Right lobe of liver (tissue), 6 donors: ENCODE measurements around the gene CSNK1G1. TPM values are rescaled to one million over a fixed set of nuclear protein-coding genes. Genes with fewer than 3 reads are reported as not detected.

Experiments
- ATAC-seq, 4 donors: fragments of 200-7000 bp; cut with Tn5 transposase; one replicate each; pipeline ENCODE4 v1.9.1; 2020; ENCODE audit warnings: mild to moderate bottlenecking in 4 of 4, moderate library complexity in 4 of 4
- DNase-seq, 3 donors: peaks; one replicate each; pipeline ENCODE4 v3.0.0-alpha.2; 2020
- H3K27ac ChIP-seq, 3 donors: fragments of 200-600 bp; one replicate each; pipeline ENCODE4 v1.8.0; 2022
- H3K27me3 ChIP-seq, 2 donors: fragments of 200-600 bp; one replicate each; pipeline ENCODE4 v1.8.0; 2022
- H3K36me3 ChIP-seq, 4 donors: fragments of 200-600 bp; sonication (generic) in 1 of 4; one replicate each; pipeline versions ENCODE4 v1.5.1 to v1.8.0; 2017 to 2022; ENCODE audit warnings: control low read depth in 1 of 4
- H3K4me1 ChIP-seq, 4 donors: fragments of 200-600 bp; sonication (generic) in 1 of 4; one replicate each; pipeline versions ENCODE4 v1.5.1 to v1.8.0; 2017 to 2022; ENCODE audit warnings: control low read depth in 1 of 4
- H3K4me3 ChIP-seq, 3 donors: fragments of 200-600 bp; one replicate each; pipeline ENCODE4 v1.8.0; 2022
- H3K9me3 ChIP-seq, 4 donors: fragments of 200-600 bp; sonication (generic) in 1 of 4; one replicate each; pipeline versions ENCODE4 v1.5.1 to v1.8.0; 2017 to 2022; ENCODE audit warnings: control low read depth in 1 of 4
- POLR2A ChIP-seq: fragments of 450-650 bp; IDR thresholded peaks from one replicate; pipeline ENCODE4 v1.6.1; 2017; ENCODE audit warnings: antibody characterized with exemption, mild to moderate bottlenecking
- WGBS: methylation state at CpG from one replicate; pipeline ENCODE4 v1.1.6; 2018; ENCODE audit warnings: low coverage, low lambda C conversion rate; ENCODE audit not compliant: insufficient coverage; ENCODE audit errors: missing lambda C conversion rate; 5-methylcytosine and 5-hydroxymethylcytosine counted together
- intact Hi-C, 2 donors: fragments of 100-400 bp; cut with DNase I; formaldehyde crosslinking; loops; one replicate each; pipeline versions ENCODE4 v1.11.2 to v1.14.1; 2022
- total RNA-seq, 6 experiments: library from RNA; depleted of rRNA in 2 of 6; stranded (reverse); fragments of >200 nt in 2 of 6; fragmentation: NEBNext Ultra II Directional in 3 of 6; extraction: Animal tissue kit (Norgen Biotek cat#: 25700) in 3 of 6; gene quantifications; one replicate each; pipeline versions ENCODE4 v1.1.0 to v1.2.4, GENCODE V29; 2016 to 2023
- TF ChIP-seq, protein P1 (sequence below), 4 donors: fragments of 200-600 bp in 3 of 4; fragments of 450-650 bp in 1 of 4; IDR thresholded peaks; one replicate each; pipeline versions ENCODE4 v1.5.1 to v1.8.0; 2016 to 2022; ENCODE audit warnings: antibody characterized with exemption in 4 of 4, mild to moderate bottlenecking in 2 of 4
- donor health status: DM: no; HTN: yes; CAD: no.
- donor health status: DM: no; HTN: no; CAD: no.
- donor health status: DM: no; HTN: no; CAD: no.
- donor health status: DM: no; HTN: yes; CAD: no.
- donor health status: DM: no; HTN: yes; CAD: no.

The CSNK1G1 gene
- total RNA-seq, 6 experiments from 2014 or later, result 3.9 to 7.1 (median 5.5) TPM

DNA sequence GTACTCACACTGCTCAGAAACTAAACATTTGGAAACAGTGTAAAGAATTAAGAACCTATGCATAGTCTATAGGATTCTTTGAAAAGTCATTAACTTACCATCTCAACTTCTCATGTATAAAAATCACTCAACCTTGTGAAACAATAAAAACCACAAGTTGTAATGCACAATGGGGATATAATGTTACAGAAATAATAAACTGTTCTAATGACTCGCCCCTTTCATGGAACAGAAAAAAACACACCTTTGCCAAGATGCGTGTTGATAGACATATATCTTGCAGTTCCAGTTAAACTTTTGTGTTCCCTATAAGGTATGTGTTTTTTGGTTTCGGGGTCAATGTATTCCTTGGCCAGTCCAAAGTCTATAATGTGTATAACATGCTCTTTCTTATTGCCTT lies 142.3 kb downstream of the CSNK1G1 start:
- no peak for ATAC-seq
- Histone ChIP-seq H3K9me3 (no peaks in the 10 kb centered on the region), H3K4me1 (peaks cover 0 to 16% (median 7%) of the 10 kb centered on the region in 4 donors), H3K36me3 (peaks cover 0 to 5% (median 0%) of the 10 kb centered on the region in 4 donors), H3K27ac (no peak overlapping the region), H3K27me3 (no peaks in the 10 kb centered on the region), H3K4me3 (no peak overlapping the region)
- 89% methylated on average over 3 of the region's 3 CpGs for WGBS
- no peak for TF ChIP-seq POLR2A
- TF ChIP-seq, protein P1, sequence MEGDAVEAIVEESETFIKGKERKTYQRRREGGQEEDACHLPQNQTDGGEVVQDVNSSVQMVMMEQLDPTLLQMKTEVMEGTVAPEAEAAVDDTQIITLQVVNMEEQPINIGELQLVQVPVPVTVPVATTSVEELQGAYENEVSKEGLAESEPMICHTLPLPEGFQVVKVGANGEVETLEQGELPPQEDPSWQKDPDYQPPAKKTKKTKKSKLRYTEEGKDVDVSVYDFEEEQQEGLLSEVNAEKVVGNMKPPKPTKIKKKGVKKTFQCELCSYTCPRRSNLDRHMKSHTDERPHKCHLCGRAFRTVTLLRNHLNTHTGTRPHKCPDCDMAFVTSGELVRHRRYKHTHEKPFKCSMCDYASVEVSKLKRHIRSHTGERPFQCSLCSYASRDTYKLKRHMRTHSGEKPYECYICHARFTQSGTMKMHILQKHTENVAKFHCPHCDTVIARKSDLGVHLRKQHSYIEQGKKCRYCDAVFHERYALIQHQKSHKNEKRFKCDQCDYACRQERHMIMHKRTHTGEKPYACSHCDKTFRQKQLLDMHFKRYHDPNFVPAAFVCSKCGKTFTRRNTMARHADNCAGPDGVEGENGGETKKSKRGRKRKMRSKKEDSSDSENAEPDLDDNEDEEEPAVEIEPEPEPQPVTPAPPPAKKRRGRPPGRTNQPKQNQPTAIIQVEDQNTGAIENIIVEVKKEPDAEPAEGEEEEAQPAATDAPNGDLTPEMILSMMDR (IDR thresholded peaks at IDR 0.05), result no peak
- intact Hi-C loops, result no loop called here
- no peak for DNase-seq

DNA sequence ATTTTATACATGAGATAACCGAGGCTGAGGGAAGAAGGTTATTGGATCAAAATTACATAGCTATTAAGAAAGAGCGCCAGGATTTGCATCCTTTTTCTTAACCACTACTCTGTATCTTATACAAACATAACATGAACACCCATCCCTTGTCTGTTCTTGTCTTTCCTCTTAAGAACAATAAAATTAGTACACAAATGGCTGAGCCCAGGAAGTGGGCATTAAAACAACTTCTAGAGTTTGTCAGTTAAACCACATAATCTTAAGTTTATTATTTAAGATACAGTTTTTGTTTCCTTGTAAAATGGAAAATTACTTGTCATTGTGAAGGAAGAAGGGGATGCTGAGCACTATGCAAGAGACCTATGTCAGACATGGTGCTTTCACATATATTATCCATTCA lies 144.3 kb downstream of the CSNK1G1 start:
- TF ChIP-seq POLR2A, result no peak
- TF ChIP-seq, protein P1 (IDR thresholded peaks at IDR 0.05), result no peak
- H3K4me3 ChIP-seq, result no peak overlapping the region
- whole genome bisulfite sequencing, result 89% methylated on average over 2 of the region's 2 CpGs
- H3K36me3 ChIP-seq, result peaks cover 0 to 5% (median 0%) of the 10 kb centered on the region in 4 donors
- intact Hi-C loops, result no loop called here
- no peak overlapping the region for H3K27ac ChIP-seq
- no peak for DNase-seq
- H3K27me3 ChIP-seq, result no peaks in the 10 kb centered on the region
- ATAC-seq, result no peak
- H3K9me3 ChIP-seq, result no peaks in the 10 kb centered on the region
- peaks cover 0 to 9% (median 3%) of the 10 kb centered on the region in 4 donors for H3K4me1 ChIP-seq

DNA sequence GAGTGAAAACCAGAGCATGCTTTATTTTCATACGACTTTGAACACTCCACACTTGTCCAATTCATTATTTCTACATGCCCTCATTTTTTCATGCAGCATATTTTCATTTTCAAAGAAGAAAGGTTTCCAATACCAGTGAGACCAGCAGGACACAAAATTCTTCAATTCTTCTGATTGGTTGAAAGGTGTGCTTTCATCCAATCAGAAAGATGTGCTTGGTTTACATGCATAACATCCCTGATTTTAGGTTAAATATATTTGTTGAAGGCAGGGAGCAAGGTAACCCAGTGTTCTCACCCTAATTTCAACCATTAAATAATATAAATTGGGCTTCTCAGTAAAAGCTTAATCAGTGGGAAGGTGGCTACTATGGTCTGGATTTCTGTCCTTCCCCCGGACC lies 145.6 kb downstream of the CSNK1G1 start:
- DNase-seq (no peak), ATAC-seq (no peak)
- H3K4me1 ChIP-seq, result no peaks in the 10 kb centered on the region
- intact Hi-C loops, result no loop called here
- no peaks in the 10 kb centered on the region for H3K9me3 ChIP-seq
- peaks cover 0 to 5% (median 0%) of the 10 kb centered on the region in 4 donors for H3K36me3 ChIP-seq
- H3K27me3 ChIP-seq, result no peaks in the 10 kb centered on the region
- 78% methylated on average over 2 of the region's 2 CpGs for WGBS
- TF ChIP-seq, protein P1 (IDR thresholded peaks at IDR 0.05), result no peak
- no peak overlapping the region for H3K4me3 ChIP-seq
- no peak overlapping the region for H3K27ac ChIP-seq

DNA sequence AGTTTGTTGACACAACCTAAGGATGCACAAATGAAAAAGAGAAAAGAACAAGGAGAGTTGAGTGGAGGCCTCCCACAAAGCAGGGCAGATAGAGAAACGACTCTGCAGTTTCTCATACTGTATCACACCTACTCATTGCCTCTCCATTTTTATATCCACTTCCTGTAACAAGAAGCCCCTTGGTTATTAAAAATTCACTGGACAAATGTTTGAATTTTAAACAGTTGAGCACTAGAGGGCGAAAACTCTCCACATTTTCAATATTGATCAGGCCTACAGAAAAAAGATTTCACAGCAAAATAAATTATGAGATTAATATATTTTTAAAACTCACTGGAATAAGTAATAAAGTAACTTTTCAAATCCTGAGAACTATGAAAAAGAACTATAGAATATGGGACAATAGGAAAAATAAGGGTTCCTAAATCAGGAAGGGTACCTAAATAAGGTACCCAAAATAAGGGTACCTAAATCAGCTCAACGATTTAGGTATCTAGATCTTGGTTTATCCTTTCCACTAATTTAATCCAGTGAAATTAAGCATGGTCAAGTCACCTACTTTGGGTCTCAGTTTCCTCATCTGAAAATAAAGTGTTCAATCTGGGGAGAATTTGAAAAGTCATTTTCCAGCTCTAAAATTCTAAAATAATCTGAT lies 146.2 kb downstream of the CSNK1G1 start:
- DNase-seq, result no peak

More for the DNA sequence above, 146.2 kb downstream of the CSNK1G1 start:
- Histone ChIP-seq H3K27ac (no peak overlapping the region), H3K27me3 (no peaks in the 10 kb centered on the region), H3K4me1 (no peaks in the 10 kb centered on the region), H3K36me3 (peaks cover 0 to 5% (median under 1%) of the 10 kb centered on the region in 4 donors), H3K9me3 (no peaks in the 10 kb centered on the region), H3K4me3 (no peak overlapping the region)
- ATAC-seq, result peak in 1 of 4 donors; percentile 35
- intact Hi-C loops, result loop anchor here (10.0 kb wide), 1 partner anchor 145 kb away; the partner anchor contains the start of gene CSNK1G1 (in 2 of the 2)
- no peak for TF ChIP-seq POLR2A
- TF ChIP-seq, protein P1 (IDR thresholded peaks at IDR 0.05), result peak; percentile 45 to 54 (median 48)
- 34% methylated on average over 3 of the region's 3 CpGs for WGBS
